SK-N-SH treated with all-trans-retinoic acid at 6 μM for 48 hours (cell line): ENCODE results near the gene KCNA1.

Source experiments
- ATAC-seq: fragments of 200-7000 bp; cut with Tn5 transposase; 3 replicates; pipeline ENCODE4 v1.9.1; 2020; ENCODE audit warnings: mild to moderate bottlenecking, moderate library complexity
- ARNTL ChIP-seq: fragments of 450-650 bp; formaldehyde crosslinking; IDR thresholded peaks from 2 replicates; pipeline ENCODE4 v1.5.0; 2020; ENCODE audit warnings: low read depth, mild to moderate bottlenecking, moderate library complexity, borderline replicate concordance
- BACH2 ChIP-seq: fragments of 250-450 bp; sonication (Bioruptor Pico); IDR thresholded peaks from 2 replicates; pipeline ENCODE4 v1.9.0; 2021; ENCODE audit warnings: mild to moderate bottlenecking, borderline replicate concordance
- CREB5 ChIP-seq: fragments of 250-450 bp; sonication (Bioruptor Pico); IDR thresholded peaks from 2 replicates; pipeline ENCODE4 v1.5.1; 2020; ENCODE audit warnings: low read depth, mild to moderate bottlenecking, moderate library complexity
- CSDC2 ChIP-seq: fragments of 250-450 bp; sonication (Bioruptor Pico); IDR thresholded peaks from 2 replicates; pipeline ENCODE4 v1.5.0; 2020; ENCODE audit warnings: mild to moderate bottlenecking, moderate library complexity
- CSRNP3 ChIP-seq: fragments of 250-450 bp; sonication (Bioruptor Pico); IDR thresholded peaks from 2 replicates; pipeline ENCODE4 v1.5.1; 2021; ENCODE audit warnings: mild to moderate bottlenecking, moderate library complexity
- ESRRG ChIP-seq: fragments of 250-450 bp; sonication (Bioruptor Pico); IDR thresholded peaks from 2 replicates; pipeline ENCODE4 v1.6.1; 2021; ENCODE audit warnings: mild to moderate bottlenecking
- GLIS3 ChIP-seq: fragments of 250-450 bp; sonication (Bioruptor Pico); IDR thresholded peaks from 2 replicates; pipeline ENCODE4 v1.5.0; 2020; ENCODE audit warnings: mild to moderate bottlenecking, moderate library complexity
- ISL1 ChIP-seq: fragments of 250-450 bp; sonication (Bioruptor Pico); IDR thresholded peaks from 2 replicates; pipeline ENCODE4 v2.1.2; 2022; ENCODE audit warnings: mild to moderate bottlenecking, moderate library complexity
- OSR1 ChIP-seq: fragments of 250-450 bp; sonication (Bioruptor Pico); IDR thresholded peaks from 2 replicates; pipeline ENCODE4 v1.8.0; 2022; ENCODE audit warnings: moderate library complexity, mild to moderate bottlenecking, inconsistent platforms
- PATZ1 ChIP-seq: fragments of 250-450 bp; sonication (Bioruptor Pico); IDR thresholded peaks from 2 replicates; pipeline ENCODE4 v1.8.0; 2020; ENCODE audit warnings: mild to moderate bottlenecking, moderate library complexity, borderline replicate concordance
- POU6F1 ChIP-seq: fragments of 250-450 bp; sonication (Bioruptor Pico); IDR thresholded peaks from 2 replicates; pipeline ENCODE4 v1.8.0; 2021; ENCODE audit warnings: low read depth, mild to moderate bottlenecking, moderate library complexity, borderline replicate concordance
- PPARA ChIP-seq: fragments of 250-450 bp; sonication (Bioruptor Pico); IDR thresholded peaks from 2 replicates; pipeline ENCODE4 v1.5.0; 2020; ENCODE audit warnings: mild to moderate bottlenecking, borderline replicate concordance
- SNAI2 ChIP-seq: fragments of 250-450 bp; sonication (Bioruptor Pico); IDR thresholded peaks from 2 replicates; pipeline ENCODE4 v1.5.0; 2020; ENCODE audit warnings: mild to moderate bottlenecking, moderate library complexity
- TCF4 ChIP-seq: fragments of 250-450 bp; sonication (Bioruptor Pico); IDR thresholded peaks from 2 replicates; pipeline ENCODE4 v1.8.0; 2021; ENCODE audit warnings: mild to moderate bottlenecking, moderate library complexity, borderline replicate concordance
- TOX ChIP-seq: fragments of 250-450 bp; sonication (Bioruptor Pico); IDR thresholded peaks from 2 replicates; pipeline ENCODE4 v1.8.0; 2021; ENCODE audit warnings: mild to moderate bottlenecking, moderate library complexity, borderline replicate concordance
- TSHZ2 ChIP-seq: fragments of 250-450 bp; sonication (Bioruptor Pico); IDR thresholded peaks from 2 replicates; pipeline ENCODE4 v1.5.0; 2020; ENCODE audit warnings: mild to moderate bottlenecking, moderate library complexity
- ZC3H10 ChIP-seq: fragments of 250-450 bp; sonication (Bioruptor Pico); IDR thresholded peaks from 2 replicates; pipeline ENCODE4 v1.5.1; 2021; ENCODE audit warnings: mild to moderate bottlenecking, moderate library complexity
- ZFP3 ChIP-seq: fragments of 250-450 bp; sonication (Bioruptor Pico); IDR thresholded peaks from 2 replicates; pipeline ENCODE4 v1.5.0; 2020; ENCODE audit warnings: mild to moderate bottlenecking, moderate library complexity
- ZFP30 ChIP-seq: fragments of 450-650 bp; formaldehyde crosslinking; IDR thresholded peaks from 2 replicates; pipeline ENCODE4 v1.5.0; 2022; ENCODE audit warnings: mild to moderate bottlenecking, moderate library complexity
- ZNF565 ChIP-seq: fragments of 450-650 bp; formaldehyde crosslinking; conservative IDR thresholded peaks from 2 replicates; pipeline ENCODE4 v1.5.0; 2020; ENCODE audit warnings: low read depth, mild to moderate bottlenecking, moderate library complexity
- ZNF70 ChIP-seq: fragments of 450-650 bp; formaldehyde crosslinking; IDR thresholded peaks from 2 replicates; pipeline ENCODE4 v1.5.0; 2020; ENCODE audit warnings: mild to moderate bottlenecking, moderate library complexity
- ZNF8 ChIP-seq: fragments of 450-650 bp; formaldehyde crosslinking; IDR thresholded peaks from 2 replicates; pipeline ENCODE4 v1.5.0; 2020; ENCODE audit warnings: mild to moderate bottlenecking, moderate library complexity

The KCNA1 gene

GRCh38 chr12:4939418-4940023 lies 29.8 kb downstream of the KCNA1 start (continued):
- TF ChIP-seq PATZ1 (CRISPR knock-in tag) (no peak), ZNF565 (no peak), TOX (CRISPR knock-in tag) (no peak), PPARA (CRISPR knock-in tag) (no peak)

GRCh38 chr12:4943067-4943937 lies 33.6 kb downstream of the KCNA1 start:
- ATAC-seq: no peak
- no peak for TF ChIP-seq TOX (CRISPR knock-in tag)
- no peak for TF ChIP-seq CREB5
- TF ChIP-seq ESRRG: no peak
- TF ChIP-seq CSRNP3 (CRISPR knock-in tag): no peak
- no peak for TF ChIP-seq CSDC2 (CRISPR knock-in tag)
- TF ChIP-seq PATZ1 (CRISPR knock-in tag): no peak
- TF ChIP-seq ARNTL: no peak

GRCh38 chr12:4943938-4944284 lies 34.2 kb downstream of the KCNA1 start:
- no peak for ATAC-seq

More at GRCh38 chr12:4943938-4944284, 34.2 kb downstream of the KCNA1 start:
- TF ChIP-seq SNAI2 (CRISPR knock-in tag) (no peak), PPARA (CRISPR knock-in tag) (no peak), POU6F1 (CRISPR knock-in tag) (no peak), BACH2 (no peak), PATZ1 (CRISPR knock-in tag) (no peak), TSHZ2 (CRISPR knock-in tag) (no peak), CREB5 (no peak), ZC3H10 (CRISPR knock-in tag) (no peak), GLIS3 (CRISPR knock-in tag) (no peak), ZFP3 (CRISPR knock-in tag) (no peak), ZNF70 (no peak), ZNF8 (no peak), ESRRG (no peak), ZFP30 (CRISPR knock-in tag) (no peak), ISL1 (CRISPR knock-in tag) (no peak), ARNTL (no peak), TCF4 (no peak), OSR1 (CRISPR knock-in tag) (no peak)
